Mesendoderm (in vitro differentiated cells): ENCODE results near the gene VEGFB.

Experiments
- DNase-seq: peaks from one replicate; pipeline ENCODE4 v3.0.0; 2013
- H2AK5ac ChIP-seq: 2 replicates; pipeline ENCODE4 v1.6.1; 2013; ENCODE audit warnings: low read length, inconsistent platforms
- H2BK120ac ChIP-seq: 2 replicates; pipeline ENCODE4 v1.6.1; 2013; ENCODE audit warnings: low read depth, mild to moderate bottlenecking, low read length, moderate library complexity, mixed read lengths
- H2BK15ac ChIP-seq: replicated peaks from 2 replicates; pipeline ENCODE4 v1.6.1; 2013; ENCODE audit warnings: low read depth, mild to moderate bottlenecking, moderate library complexity
- H2BK5ac ChIP-seq: 2 replicates; pipeline ENCODE4 v1.6.1; 2013; ENCODE audit warnings: low read length, inconsistent platforms
- H3K18ac ChIP-seq: 2 replicates; pipeline ENCODE4 v1.6.1; 2013; ENCODE audit warnings: mild to moderate bottlenecking, low read length, mixed read lengths
- H3K23ac ChIP-seq: one replicate; pipeline ENCODE4 v1.6.1; 2013; ENCODE audit warnings: low read length
- H3K27ac ChIP-seq: 2 replicates; pipeline ENCODE4 v1.5.1; 2013; ENCODE audit warnings: low read depth, mild to moderate bottlenecking, inconsistent platforms, low read length, moderate library complexity
- H3K27me3 ChIP-seq: 2 replicates; pipeline ENCODE4 v1.6.1; 2013; ENCODE audit warnings: low read length, control low read depth, mild to moderate bottlenecking, inconsistent platforms; ENCODE audit not compliant: insufficient read depth, poor library complexity
- H3K36me3 ChIP-seq: 2 replicates; pipeline ENCODE4 v1.6.1; 2013; ENCODE audit warnings: low read length, inconsistent platforms; ENCODE audit not compliant: control insufficient read depth, insufficient read depth
- H3K4ac ChIP-seq: one replicate; pipeline ENCODE4 v1.6.1; 2013; ENCODE audit warnings: low read depth, mild to moderate bottlenecking, low read length, moderate library complexity
- H3K4me1 ChIP-seq: 2 replicates; pipeline ENCODE4 v1.6.1; 2013; ENCODE audit warnings: low read depth, low read length, inconsistent platforms; ENCODE audit not compliant: control insufficient read depth
- H3K4me2 ChIP-seq: 2 replicates; pipeline ENCODE4 v1.6.1; 2013; ENCODE audit warnings: low read length
- H3K4me3 ChIP-seq: 2 replicates; pipeline ENCODE4 v1.5.1; 2013; ENCODE audit warnings: mild to moderate bottlenecking, low read length
- H3K56ac ChIP-seq: one replicate; pipeline ENCODE4 v1.6.1; 2013; ENCODE audit warnings: low read length
- H3K79me1 ChIP-seq: 2 replicates; pipeline ENCODE4 v1.6.1; 2013; ENCODE audit warnings: low read length, inconsistent platforms
- H3K79me2 ChIP-seq: 2 replicates; pipeline ENCODE4 v1.6.1; 2013; ENCODE audit warnings: mild to moderate bottlenecking, low read length; ENCODE audit not compliant: control insufficient read depth, insufficient read depth
- H3K9ac ChIP-seq: 2 replicates; pipeline ENCODE4 v1.6.1; 2013; ENCODE audit warnings: low read length, inconsistent platforms
- H4K5ac ChIP-seq: one replicate; pipeline ENCODE4 v1.6.1; 2013; ENCODE audit warnings: low read length
- H4K8ac ChIP-seq: one replicate; pipeline ENCODE4 v1.6.1; 2013; ENCODE audit warnings: low read depth, mild to moderate bottlenecking, control low read depth, low read length, moderate library complexity
- WGBS: extraction: QIAGEN DNeasy Blood & Tissue Kit; methylation state at CpG from one replicate; pipeline ENCODE4 v1.1.7; 2013; ENCODE audit warnings: low lambda C conversion rate, missing lambda C conversion rate; ENCODE audit not compliant: insufficient coverage; ENCODE audit errors: extremely low coverage; 5-methylcytosine and 5-hydroxymethylcytosine counted together

The VEGFB gene

GRCh38 chr11:64265176-64266160, 31.1 kb downstream of the VEGFB start:
- no peak overlapping the region for H2BK15ac ChIP-seq
- H4K5ac ChIP-seq = no peak overlapping the region
- no peak overlapping the region for H3K27ac ChIP-seq
- H3K27me3 ChIP-seq = no peaks in the 10 kb centered on the region
- no peak overlapping the region for H3K4ac ChIP-seq
- no peak overlapping the region for H3K56ac ChIP-seq
- no CpG with 5 or more reads among the region's 35 CpGs for WGBS
- H2BK5ac ChIP-seq = no peak overlapping the region
- no peak overlapping the region for H4K8ac ChIP-seq
- no peaks in the 10 kb centered on the region for H3K79me1 ChIP-seq
- H3K4me1 ChIP-seq = peaks cover 5% of the 10 kb centered on the region
- no peak overlapping the region for H3K4me2 ChIP-seq
- peaks cover 14% of the 10 kb centered on the region for H3K36me3 ChIP-seq
- no peak for DNase-seq
- H3K79me2 ChIP-seq = no peaks in the 10 kb centered on the region
- H2BK120ac ChIP-seq = no peak overlapping the region
- no peak overlapping the region for H3K4me3 ChIP-seq
- no peak overlapping the region for H3K18ac ChIP-seq
- H2AK5ac ChIP-seq = no peak overlapping the region
- no peak overlapping the region for H3K9ac ChIP-seq
- no peak overlapping the region for H3K23ac ChIP-seq

GRCh38 chr11:64266339-64266738, 32.0 kb downstream of the VEGFB start:
- Histone ChIP-seq H4K8ac (no peak overlapping the region), H3K4ac (no peak overlapping the region), H3K79me1 (no peaks in the 10 kb centered on the region), H3K79me2 (no peaks in the 10 kb centered on the region), H3K4me2 (no peak overlapping the region), H3K4me3 (no peak overlapping the region), H3K27me3 (no peaks in the 10 kb centered on the region), H3K9ac (no peak overlapping the region), H3K18ac (no peak overlapping the region), H2AK5ac (no peak overlapping the region), H2BK15ac (no peak overlapping the region), H3K36me3 (peaks cover 11% of the 10 kb centered on the region), H4K5ac (no peak overlapping the region), H3K56ac (no peak overlapping the region), H2BK120ac (no peak overlapping the region), H3K4me1 (peaks cover 5% of the 10 kb centered on the region), H3K23ac (no peak overlapping the region), H2BK5ac (no peak overlapping the region), H3K27ac (no peak overlapping the region)
- no peak for DNase-seq
- WGBS = no CpG with 5 or more reads among the region's 15 CpGs

- Histone ChIP-seq H2BK5ac (no peak overlapping the region), H3K4me2 (no peak overlapping the region), H4K5ac (no peak overlapping the region), H3K27me3 (no peaks in the 10 kb centered on the region), H3K27ac (no peak overlapping the region), H3K9ac (no peak overlapping the region), H3K4ac (no peak overlapping the region), H3K36me3 (peaks cover 8% of the 10 kb centered on the region), H3K23ac (no peak overlapping the region), H3K79me2 (no peaks in the 10 kb centered on the region), H2AK5ac (no peak overlapping the region), H3K79me1 (no peaks in the 10 kb centered on the region), H3K56ac (no peak overlapping the region), H3K18ac (no peak overlapping the region), H2BK120ac (no peak overlapping the region), H2BK15ac (no peak overlapping the region), H3K4me3 (no peak overlapping the region), H3K4me1 (peaks cover 5% of the 10 kb centered on the region), H4K8ac (no peak overlapping the region)
- DNase-seq = no peak
- no CpG with 5 or more reads among the region's 27 CpGs for WGBS
Observed at GRCh38 chr11:64267207-64267945, 33.0 kb downstream of the VEGFB start.

GRCh38 chr11:64268025-64268892, 33.9 kb downstream of the VEGFB start:
- H3K4ac ChIP-seq = no peak overlapping the region
- no peak overlapping the region for H3K18ac ChIP-seq
- H3K4me2 ChIP-seq = peak overlapping the region; percentile 94
- H4K5ac ChIP-seq = no peak overlapping the region
- peak overlapping the region; percentile 91 for H3K9ac ChIP-seq
- H3K4me1 ChIP-seq = peaks cover 5% of the 10 kb centered on the region
- peak; percentile 95 for DNase-seq
- H2BK15ac ChIP-seq = no peak overlapping the region
- peaks cover 8% of the 10 kb centered on the region for H3K36me3 ChIP-seq
- peak overlapping the region; percentile 96 for H3K27ac ChIP-seq
- no peak overlapping the region for H3K4me3 ChIP-seq
- no peak overlapping the region for H2BK120ac ChIP-seq
- peak overlapping the region; percentile 95 for H3K56ac ChIP-seq
- H3K27me3 ChIP-seq = no peaks in the 10 kb centered on the region
- peak overlapping the region; percentile 10 for H2BK5ac ChIP-seq
- H4K8ac ChIP-seq = no peak overlapping the region
- H3K79me1 ChIP-seq = no peaks in the 10 kb centered on the region
- no peak overlapping the region for H2AK5ac ChIP-seq
- WGBS = no CpG with 5 or more reads among the region's 23 CpGs
- no peaks in the 10 kb centered on the region for H3K79me2 ChIP-seq
- H3K23ac ChIP-seq = peak overlapping the region; percentile 90

GRCh38 chr11:64268893-64269539, 34.6 kb downstream of the VEGFB start:
- no peaks in the 10 kb centered on the region for H3K79me2 ChIP-seq
- no CpG with 5 or more reads among the region's 34 CpGs for WGBS
- peak overlapping the region; percentile 96 for H3K27ac ChIP-seq
- peak overlapping the region; percentile 14 for H2BK120ac ChIP-seq
- H3K23ac ChIP-seq = peak overlapping the region; percentile 90
- no peak overlapping the region for H4K8ac ChIP-seq
- H3K4me2 ChIP-seq = peak overlapping the region; percentile 94
- H3K4me1 ChIP-seq = peaks cover 5% of the 10 kb centered on the region
- no peaks in the 10 kb centered on the region for H3K79me1 ChIP-seq
- no peaks in the 10 kb centered on the region for H3K27me3 ChIP-seq
- H2BK15ac ChIP-seq = no peak overlapping the region
- H3K56ac ChIP-seq = peak overlapping the region; percentile 95
- H2AK5ac ChIP-seq = no peak overlapping the region
- peaks cover 6% of the 10 kb centered on the region for H3K36me3 ChIP-seq
- DNase-seq = peak; percentile 95
- no peak overlapping the region for H4K5ac ChIP-seq
- H3K9ac ChIP-seq = peak overlapping the region; percentile 91
- peak overlapping the region; percentile 74 for H3K4ac ChIP-seq
- peak overlapping the region; percentile 95 for H2BK5ac ChIP-seq
- H3K18ac ChIP-seq = peak overlapping the region; percentile 81
- peak overlapping the region; percentile 62 for H3K4me3 ChIP-seq
